ENCODE data around the gene ZFYVE9.

Gene ZFYVE9

DNA sequence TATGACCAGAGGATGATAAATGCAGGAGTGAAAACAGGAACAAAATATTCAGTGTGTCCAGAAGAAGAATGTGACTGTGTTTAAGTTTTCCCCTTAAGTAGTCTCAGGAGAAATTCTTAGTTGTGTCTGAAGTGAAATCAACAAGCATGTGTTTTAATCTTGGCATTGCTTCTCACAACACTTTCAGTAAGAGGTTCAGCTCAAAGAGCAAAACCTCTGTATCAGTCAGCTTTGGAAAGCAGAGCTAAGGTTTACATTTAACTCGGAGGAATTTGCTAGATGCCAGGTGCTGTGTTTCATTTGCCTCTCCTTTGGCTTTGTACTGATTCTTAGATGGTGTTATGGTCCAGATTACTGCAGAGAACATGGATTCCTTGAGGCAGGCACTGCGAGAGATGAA lies 195.6 kb downstream of the ZFYVE9 start:
- Histone ChIP-seq H3K4me3 (ENCODE audit: low read length) (no peak overlapping the region), H3K4me1 (ENCODE audit: control insufficient read depth, insufficient read depth, low read length) (no peaks in the 10 kb centered on the region), H3K9ac (ENCODE audit: low read length) (no peak overlapping the region), H3K27me3 (ENCODE audit: control insufficient read depth, insufficient read depth, low read length) (no peaks in the 10 kb centered on the region), H3K9me3 (ENCODE audit: control insufficient read depth, low read length) (no peaks in the 10 kb centered on the region), H3K36me3 (ENCODE audit: control insufficient read depth, insufficient read depth, low read length) (peaks cover 4% of the 10 kb centered on the region)

DNA sequence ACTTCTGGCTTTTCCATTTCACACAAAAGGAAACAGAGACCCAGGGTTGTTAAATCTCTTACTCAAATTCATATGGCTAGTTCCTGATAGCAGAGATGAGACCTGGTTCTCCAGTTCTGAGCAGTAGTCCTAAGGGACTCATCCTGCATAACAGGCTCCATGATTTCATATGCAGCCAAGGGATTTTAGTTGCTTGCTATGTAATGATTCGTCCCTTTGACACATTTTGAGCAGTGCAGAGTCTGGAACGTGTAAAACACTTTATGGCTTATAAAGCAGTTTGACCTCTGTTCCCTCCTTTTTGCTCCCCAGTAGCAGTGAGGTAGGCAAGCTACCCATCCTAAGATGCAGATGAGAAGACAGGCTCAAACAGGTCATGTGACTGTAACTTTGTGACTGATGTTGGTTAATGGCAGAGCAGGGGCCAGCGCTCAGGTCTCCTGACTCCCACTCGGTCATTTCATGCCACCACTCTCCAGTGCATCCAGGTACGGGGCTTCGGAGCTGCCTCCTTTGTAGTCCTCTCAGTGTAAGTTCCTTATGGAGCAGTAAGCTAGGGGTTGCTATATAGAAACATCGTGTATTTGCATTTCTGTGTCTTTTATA lies 199.9 kb downstream of the ZFYVE9 start:
- Histone ChIP-seq H3K4me1 (ENCODE audit: control insufficient read depth, insufficient read depth, low read length) (no peaks in the 10 kb centered on the region), H3K4me3 (ENCODE audit: low read length) (no peak overlapping the region), H3K9me3 (ENCODE audit: control insufficient read depth, low read length) (no peaks in the 10 kb centered on the region), H3K9ac (ENCODE audit: low read length) (no peak overlapping the region), H3K36me3 (ENCODE audit: control insufficient read depth, insufficient read depth, low read length) (peaks cover 4% of the 10 kb centered on the region), H3K27me3 (ENCODE audit: control insufficient read depth, insufficient read depth, low read length) (no peaks in the 10 kb centered on the region)

DNA sequence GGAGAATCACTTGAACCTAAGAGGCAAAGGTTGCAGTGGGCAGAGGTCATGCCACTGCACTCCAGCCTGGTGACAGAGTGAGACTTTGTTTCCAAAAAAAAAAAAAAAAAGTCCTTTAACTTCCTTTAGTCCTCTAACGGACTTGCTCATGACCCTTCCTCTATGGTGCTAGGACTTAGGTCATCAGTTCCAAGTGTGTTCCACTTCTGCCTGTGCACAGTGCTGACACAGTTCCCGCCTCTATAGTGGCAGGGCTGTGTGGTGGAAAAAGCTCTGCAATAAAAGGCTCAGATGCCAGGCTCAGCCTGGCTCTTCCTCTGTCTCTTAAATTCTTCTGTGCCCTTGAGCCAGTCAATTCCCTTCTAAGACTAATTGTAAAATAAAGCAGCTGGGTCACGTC lies 202.1 kb downstream of the ZFYVE9 start:
- H3K9me3 ChIP-seq (ENCODE audit: control insufficient read depth, low read length) = no peaks in the 10 kb centered on the region
- H3K4me1 ChIP-seq (ENCODE audit: control insufficient read depth, insufficient read depth, low read length) = no peaks in the 10 kb centered on the region
- H3K4me3 ChIP-seq (ENCODE audit: low read length) = no peak overlapping the region
- no peaks in the 10 kb centered on the region for H3K27me3 ChIP-seq (ENCODE audit: control insufficient read depth, insufficient read depth, low read length)
- no peaks in the 10 kb centered on the region for H3K36me3 ChIP-seq (ENCODE audit: control insufficient read depth, insufficient read depth, low read length)
- no peak overlapping the region for H3K9ac ChIP-seq (ENCODE audit: low read length)

DNA sequence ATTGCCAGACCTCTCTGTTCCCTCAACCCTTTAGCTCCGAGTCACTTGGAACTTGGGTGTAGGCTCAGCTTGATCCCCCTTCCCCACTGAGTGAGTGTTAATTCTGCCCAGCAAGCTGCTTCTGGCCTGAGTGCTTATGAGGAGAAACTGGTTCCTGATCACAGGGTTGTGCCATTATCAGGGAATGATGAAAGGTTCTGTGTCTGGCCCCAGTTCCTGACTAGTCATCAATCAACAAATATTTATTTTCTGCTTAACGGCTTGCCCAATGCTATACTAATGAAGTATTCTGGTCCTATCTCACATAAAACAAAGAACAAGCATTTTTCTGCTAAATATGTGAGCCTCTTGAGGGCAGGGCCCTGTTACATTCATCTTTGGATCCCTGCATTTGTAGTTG lies 203.4 kb downstream of the ZFYVE9 start:
- H3K9ac ChIP-seq (ENCODE audit: low read length) = no peak overlapping the region
- peaks cover 2% of the 10 kb centered on the region for H3K4me1 ChIP-seq (ENCODE audit: control insufficient read depth, insufficient read depth, low read length)
- H3K36me3 ChIP-seq (ENCODE audit: control insufficient read depth, insufficient read depth, low read length) = no peaks in the 10 kb centered on the region
- H3K27me3 ChIP-seq (ENCODE audit: control insufficient read depth, insufficient read depth, low read length) = no peaks in the 10 kb centered on the region
- H3K4me3 ChIP-seq (ENCODE audit: low read length) = no peak overlapping the region
- no peaks in the 10 kb centered on the region for H3K9me3 ChIP-seq (ENCODE audit: control insufficient read depth, low read length)

DNA sequence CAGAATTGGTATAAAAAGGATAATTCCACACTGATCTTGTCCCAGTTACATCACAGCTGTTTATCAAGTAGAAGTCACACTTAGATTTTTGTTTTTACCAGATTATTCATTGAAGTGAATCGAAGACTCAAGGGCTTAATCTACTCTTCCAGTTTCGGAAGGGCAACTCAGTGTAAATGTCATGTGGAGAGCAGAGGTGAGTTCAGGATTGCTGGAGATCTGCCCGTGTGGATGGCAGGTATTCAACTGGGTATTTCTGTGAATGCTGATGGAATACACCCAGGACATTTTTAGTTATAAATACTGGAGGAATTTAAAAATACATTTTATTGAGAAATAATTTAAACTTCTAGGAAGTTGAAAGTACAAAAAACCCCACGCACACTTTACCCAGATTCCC lies 204.8 kb downstream of the ZFYVE9 start:
- Histone ChIP-seq H3K9me3 (ENCODE audit: control insufficient read depth, low read length) (no peaks in the 10 kb centered on the region), H3K9ac (ENCODE audit: low read length) (no peak overlapping the region), H3K27me3 (ENCODE audit: control insufficient read depth, insufficient read depth, low read length) (no peaks in the 10 kb centered on the region), H3K36me3 (ENCODE audit: control insufficient read depth, insufficient read depth, low read length) (no peaks in the 10 kb centered on the region), H3K4me3 (ENCODE audit: low read length) (no peak overlapping the region), H3K4me1 (ENCODE audit: control insufficient read depth, insufficient read depth, low read length) (peaks cover 9% of the 10 kb centered on the region)

DNA sequence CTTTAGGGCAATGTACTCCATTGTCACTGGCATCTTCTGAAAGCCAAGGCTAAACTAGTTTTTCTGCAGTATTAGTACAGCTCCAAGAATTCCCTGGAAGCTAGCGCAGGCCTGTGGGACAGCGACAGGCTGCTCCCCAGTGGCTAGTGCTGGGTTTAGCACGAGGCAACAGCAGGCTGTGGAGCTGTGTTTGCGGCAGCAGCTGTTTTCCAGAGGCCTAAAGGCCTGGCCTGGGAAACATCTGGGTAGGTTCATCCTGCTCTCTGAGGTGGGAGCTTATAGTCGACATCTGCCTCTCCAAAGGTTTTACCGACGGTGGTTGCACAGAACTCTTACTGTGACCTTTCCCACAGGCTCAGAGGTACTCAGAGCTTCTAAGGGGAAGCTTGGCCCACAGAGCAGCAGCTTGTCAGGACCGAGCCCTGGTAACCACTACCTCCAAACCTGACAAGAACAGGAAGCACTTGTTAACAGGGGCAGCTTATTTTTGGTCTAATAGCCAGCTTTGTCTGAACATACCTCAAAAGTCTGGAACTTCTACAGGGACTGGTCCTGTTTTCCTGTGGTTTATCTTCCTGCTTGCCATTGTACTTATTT lies 206.9 kb downstream of the ZFYVE9 start:
- no peaks in the 10 kb centered on the region for H3K36me3 ChIP-seq (ENCODE audit: control insufficient read depth, insufficient read depth, low read length)
- H3K9ac ChIP-seq (ENCODE audit: low read length) = peak overlapping the region; percentile 5
- H3K4me3 ChIP-seq (ENCODE audit: low read length) = no peak overlapping the region
- H3K27me3 ChIP-seq (ENCODE audit: control insufficient read depth, insufficient read depth, low read length) = no peaks in the 10 kb centered on the region
- H3K4me1 ChIP-seq (ENCODE audit: control insufficient read depth, insufficient read depth, low read length) = peaks cover 9% of the 10 kb centered on the region
- no peaks in the 10 kb centered on the region for H3K9me3 ChIP-seq (ENCODE audit: control insufficient read depth, low read length)

DNA sequence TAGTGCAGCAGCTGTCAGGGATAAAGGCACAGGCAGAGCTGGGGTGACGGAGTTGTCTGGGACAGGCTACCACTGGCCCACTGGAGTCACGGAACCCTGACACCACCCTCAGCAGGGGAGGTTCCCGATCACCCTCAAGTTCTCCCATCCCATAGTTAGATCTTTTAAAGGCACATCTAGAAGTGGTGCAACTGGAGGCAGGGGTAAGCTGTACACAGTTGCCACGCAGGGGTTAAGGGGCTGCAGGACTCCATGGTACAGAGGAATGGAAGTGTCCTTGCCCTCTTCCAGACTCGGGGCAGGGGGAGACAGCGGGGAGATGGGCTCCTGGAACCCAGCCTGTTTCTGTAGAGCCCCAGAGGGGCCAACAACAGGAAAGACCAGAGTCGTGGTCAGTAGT lies 210.8 kb downstream of the ZFYVE9 start:
- Histone ChIP-seq H3K4me1 (ENCODE audit: control insufficient read depth, insufficient read depth, low read length) (peaks cover 9% of the 10 kb centered on the region), H3K9me3 (ENCODE audit: control insufficient read depth, low read length) (no peaks in the 10 kb centered on the region), H3K9ac (ENCODE audit: low read length) (no peak overlapping the region), H3K27me3 (ENCODE audit: control insufficient read depth, insufficient read depth, low read length) (no peaks in the 10 kb centered on the region), H3K4me3 (ENCODE audit: low read length) (no peak overlapping the region), H3K36me3 (ENCODE audit: control insufficient read depth, insufficient read depth, low read length) (peaks cover 20% of the 10 kb centered on the region)

DNA sequence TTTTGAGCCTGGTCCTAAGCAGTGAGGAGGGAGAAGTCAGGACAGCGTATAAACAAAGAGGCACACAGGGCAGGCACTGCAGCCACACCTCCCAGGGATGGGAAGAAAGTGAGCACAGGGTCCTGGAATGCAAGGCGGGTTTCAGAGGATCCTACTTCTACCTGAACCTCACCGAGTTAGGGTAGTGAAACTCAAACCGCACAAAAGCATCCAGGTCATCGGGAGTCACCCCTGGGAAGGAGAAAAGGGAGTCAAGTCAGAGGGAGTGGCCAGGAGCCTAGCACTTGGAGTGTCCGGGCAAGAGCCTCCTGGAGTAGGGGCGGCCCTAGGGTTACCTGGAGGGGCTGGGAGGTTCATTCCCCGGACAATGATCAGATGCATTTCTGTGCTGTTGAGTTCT lies 213.5 kb downstream of the ZFYVE9 start:
- peaks cover 47% of the 10 kb centered on the region for H3K36me3 ChIP-seq (ENCODE audit: control insufficient read depth, insufficient read depth, low read length)
- H3K4me1 ChIP-seq (ENCODE audit: control insufficient read depth, insufficient read depth, low read length) = peaks cover 5% of the 10 kb centered on the region
- no peak overlapping the region for H3K4me3 ChIP-seq (ENCODE audit: low read length)
- H3K9ac ChIP-seq (ENCODE audit: low read length) = no peak overlapping the region
- no peaks in the 10 kb centered on the region for H3K9me3 ChIP-seq (ENCODE audit: control insufficient read depth, low read length)
- H3K27me3 ChIP-seq (ENCODE audit: control insufficient read depth, insufficient read depth, low read length) = no peaks in the 10 kb centered on the region

DNA sequence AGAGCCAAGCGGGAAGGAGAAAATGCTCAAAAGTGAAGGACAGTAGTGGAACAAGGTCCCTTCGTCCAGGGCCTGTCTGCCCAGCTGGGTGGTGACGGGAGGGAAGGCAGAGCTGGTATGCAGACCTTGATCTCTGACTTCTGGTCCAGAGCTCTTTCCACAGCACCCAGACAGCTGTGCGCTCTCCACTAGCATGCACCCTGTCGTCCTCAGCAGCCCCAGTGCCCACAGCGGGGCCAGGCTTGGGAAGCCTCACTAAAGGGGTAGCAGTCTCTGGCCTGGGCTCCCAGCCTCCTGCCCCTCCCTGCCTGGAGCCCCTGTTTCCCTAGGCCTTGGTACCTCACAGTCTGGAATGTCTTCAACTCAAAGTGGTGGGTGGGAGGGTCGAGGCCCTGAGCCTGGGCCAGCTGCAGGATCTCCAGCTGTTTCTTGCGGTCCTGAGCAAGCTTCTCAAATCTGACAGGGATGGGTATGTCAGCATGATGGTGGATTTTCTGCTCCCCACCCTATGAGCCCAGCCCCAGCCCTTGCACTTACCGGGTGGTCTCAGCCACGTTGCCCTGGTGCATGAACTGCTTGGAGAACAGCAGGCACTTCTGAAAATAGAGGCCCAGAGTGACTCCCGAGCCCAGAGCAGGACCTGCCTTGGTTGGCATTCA lies 214.1 kb downstream of the ZFYVE9 start:
- Histone ChIP-seq H3K9ac (ENCODE audit: low read length) (no peak overlapping the region), H3K4me1 (ENCODE audit: control insufficient read depth, insufficient read depth, low read length) (no peaks in the 10 kb centered on the region), H3K27me3 (ENCODE audit: control insufficient read depth, insufficient read depth, low read length) (no peaks in the 10 kb centered on the region), H3K36me3 (ENCODE audit: control insufficient read depth, insufficient read depth, low read length) (peaks cover 52% of the 10 kb centered on the region), H3K4me3 (ENCODE audit: low read length) (no peak overlapping the region), H3K9me3 (ENCODE audit: control insufficient read depth, low read length) (no peaks in the 10 kb centered on the region)

DNA sequence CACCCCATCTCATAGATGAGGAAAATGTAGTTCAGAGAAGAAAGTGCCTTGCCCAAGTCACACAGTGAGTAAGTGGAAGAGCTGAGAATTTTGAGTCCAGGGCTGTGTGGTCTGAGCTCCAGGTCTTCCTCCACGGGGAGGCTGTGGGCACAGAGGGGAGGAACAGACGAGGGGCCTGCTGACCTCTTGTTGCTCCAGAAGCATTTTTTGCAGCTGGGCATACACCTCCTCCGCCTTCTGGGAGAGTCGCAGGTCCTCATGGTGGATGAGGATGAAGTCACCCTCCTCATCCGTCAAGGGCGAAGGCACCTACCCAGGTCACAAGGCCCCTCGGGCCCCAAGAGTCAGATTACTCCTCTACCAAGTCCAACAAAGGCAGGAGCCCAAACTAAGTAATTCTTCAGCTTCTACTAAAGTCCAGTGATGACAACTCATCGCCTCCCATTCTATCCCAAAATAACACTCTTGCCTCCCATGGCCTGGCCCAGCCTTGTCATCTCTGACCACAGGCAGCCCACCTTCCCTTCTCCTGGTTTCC lies 215.0 kb downstream of the ZFYVE9 start:
- H3K4me3 ChIP-seq (ENCODE audit: low read length) = no peak overlapping the region
- H3K9me3 ChIP-seq (ENCODE audit: control insufficient read depth, low read length) = no peaks in the 10 kb centered on the region
- no peak overlapping the region for H3K9ac ChIP-seq (ENCODE audit: low read length)
- H3K4me1 ChIP-seq (ENCODE audit: control insufficient read depth, insufficient read depth, low read length) = no peaks in the 10 kb centered on the region
- peaks cover 60% of the 10 kb centered on the region for H3K36me3 ChIP-seq (ENCODE audit: control insufficient read depth, insufficient read depth, low read length)
- no peaks in the 10 kb centered on the region for H3K27me3 ChIP-seq (ENCODE audit: control insufficient read depth, insufficient read depth, low read length)

DNA sequence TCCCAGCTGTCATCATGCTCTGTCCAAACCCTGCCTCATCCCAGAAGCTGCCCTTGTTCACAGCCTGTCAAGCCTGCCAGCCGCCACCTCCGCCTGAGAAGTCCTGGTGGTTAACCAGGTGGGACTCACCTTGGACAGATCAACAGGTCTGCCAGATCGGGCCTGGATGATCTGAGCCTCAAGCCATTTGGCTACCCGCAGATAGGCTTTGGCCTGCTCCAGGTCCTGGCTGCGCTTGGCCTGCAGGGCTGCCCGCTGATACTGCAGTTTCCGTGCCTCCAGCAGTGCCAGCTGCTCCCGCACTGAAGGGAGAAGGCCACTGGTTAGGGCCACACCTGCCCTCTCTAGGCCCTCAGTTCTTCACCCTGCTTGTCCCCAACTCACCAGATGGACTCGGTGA lies 215.5 kb downstream of the ZFYVE9 start:
- Histone ChIP-seq H3K4me3 (ENCODE audit: low read length) (no peak overlapping the region), H3K27me3 (ENCODE audit: control insufficient read depth, insufficient read depth, low read length) (no peaks in the 10 kb centered on the region), H3K36me3 (ENCODE audit: control insufficient read depth, insufficient read depth, low read length) (peaks cover 62% of the 10 kb centered on the region), H3K9me3 (ENCODE audit: control insufficient read depth, low read length) (no peaks in the 10 kb centered on the region), H3K4me1 (ENCODE audit: control insufficient read depth, insufficient read depth, low read length) (no peaks in the 10 kb centered on the region), H3K9ac (ENCODE audit: low read length) (no peak overlapping the region)

DNA sequence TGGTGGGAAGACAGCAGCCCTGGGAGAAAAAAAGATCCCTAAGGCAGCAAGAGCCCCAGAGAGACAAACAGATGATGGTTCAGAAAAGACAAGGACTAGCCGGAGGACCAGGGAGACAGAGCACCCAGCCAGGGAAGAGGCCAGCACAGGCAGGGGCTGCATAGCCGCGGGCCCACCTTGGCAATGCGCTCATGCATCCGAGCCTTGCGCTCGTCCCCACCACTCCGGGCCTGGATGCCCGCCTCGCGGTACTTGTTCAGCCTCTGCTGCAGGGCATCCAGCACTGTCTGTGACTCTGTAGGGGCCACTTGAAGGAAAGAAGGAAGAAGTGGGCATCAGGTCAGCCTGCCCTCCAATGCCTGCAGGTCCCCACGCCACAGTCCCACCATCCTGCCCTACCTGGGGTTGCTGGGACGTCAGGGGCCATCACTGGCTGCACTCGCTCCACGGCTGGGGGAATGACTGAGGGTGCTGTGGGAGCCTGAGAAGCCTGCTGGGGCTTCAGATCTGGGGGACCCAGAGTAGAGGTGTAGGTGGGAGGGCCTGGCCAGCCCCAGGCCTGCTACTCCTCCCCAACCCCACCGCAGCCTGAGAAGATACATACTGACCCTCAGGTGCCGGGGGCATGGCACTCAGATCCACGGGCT lies 217.1 kb downstream of the ZFYVE9 start:
- H3K36me3 ChIP-seq (ENCODE audit: control insufficient read depth, insufficient read depth, low read length) = peaks cover 65% of the 10 kb centered on the region

More for the DNA sequence above, 217.1 kb downstream of the ZFYVE9 start:
- Histone ChIP-seq H3K4me1 (ENCODE audit: control insufficient read depth, insufficient read depth, low read length) (no peaks in the 10 kb centered on the region), H3K4me3 (ENCODE audit: low read length) (no peak overlapping the region), H3K9ac (ENCODE audit: low read length) (no peak overlapping the region), H3K27me3 (ENCODE audit: control insufficient read depth, insufficient read depth, low read length) (no peaks in the 10 kb centered on the region), H3K9me3 (ENCODE audit: control insufficient read depth, low read length) (no peaks in the 10 kb centered on the region)
